K562 (cell line): Measurements from ENCODE around the gene C21orf58. TPM values are rescaled to one million over a fixed set of nuclear protein-coding genes. Genes with fewer than 3 reads are reported as not detected.
A peak's percentile ranks its signal among the peaks of the same experiment; 100 is the strongest.

ENCODE experiments used
- ATAC-seq: fragments of 200-7000 bp; cut with Tn5 transposase; 3 replicates; pipeline ENCODE4 v1.9.1; 2020; ENCODE audit warnings: moderate library complexity
- BruUV-seq: library from RNA; stranded (reverse); fragments of 400-500 nt; replicated peaks from 2 replicates; lab custom pipeline; 2021; lab: Mats Ljungman, UMichigan
- CTCF ChIA-PET: fragments of 300-600 bp; formaldehyde crosslinking; extraction: SDS; loops from one replicate; lab custom pipeline; 2021; ENCODE audit warnings: low intra/inter-chr PET ratio; lab: Yijun Ruan, JAX
- POLR2A ChIA-PET: fragments of 300-600, 350-650 bp; sonication (Branson Sonifier 250); formaldehyde crosslinking; extraction: SDS; loops from one replicate; lab custom pipeline; 2021; ENCODE audit warnings: antibody characterized with exemption, inconsistent platforms; lab: Yijun Ruan, JAX
- DNase-seq, 4 experiments: peaks; one replicate each; pipeline versions ENCODE4 v3.0.0 to v3.0.0-alpha.2; 2011 to 2018; ENCODE audit warnings: low spot score in 3 of 4, mixed read lengths in 3 of 4; ENCODE audit errors: extremely low read depth in 1 of 4
- FAIRE-seq: peaks from 2 replicates; lab custom pipeline; 2011; peaks lifted over from hg19 to GRCh38; lab: Jason Lieb, UNC
- H2AFZ ChIP-seq: 2 replicates; pipeline ENCODE4 v1.6.0; 2011; ENCODE audit warnings: low read depth, low read length, control low read depth, inconsistent platforms
- H3K27ac ChIP-seq: fragments of 200-600 bp; 3 replicates; pipeline ENCODE4 v1.8.0; 2011; ENCODE audit warnings: low read depth, mild to moderate bottlenecking, control low read depth, inconsistent platforms, low read length, moderate library complexity, mixed read lengths; ENCODE audit errors: extremely low read depth
- H3K27me3 ChIP-seq, 2 experiments: fragments of 300-600 bp in 1 of 2; 2 replicates in 1 of 2; 3 replicates in 1 of 2; pipeline versions ENCODE4 v1.6.0 to v1.8.0; 2011; ENCODE audit warnings: inconsistent platforms in 2 of 2, low read length in 2 of 2, mild to moderate bottlenecking in 1 of 2, mixed read lengths in 1 of 2, moderate library complexity in 1 of 2; ENCODE audit not compliant: control insufficient read depth in 2 of 2, insufficient read depth in 2 of 2
- H3K36me3 ChIP-seq: fragments of 300-600 bp; 3 replicates; pipeline ENCODE4 v1.8.0; 2011; ENCODE audit warnings: mild to moderate bottlenecking, low read length, inconsistent platforms; ENCODE audit not compliant: control insufficient read depth, insufficient read depth
- H3K4me1 ChIP-seq, 2 experiments: fragments of 200-600 bp in 1 of 2; replicated peaks in 1 of 2; 2 replicates in 1 of 2; 3 replicates in 1 of 2; pipeline versions ENCODE4 v1.5.1 to v1.8.0; 2011; ENCODE audit warnings: inconsistent platforms in 2 of 2, low read length in 2 of 2, mild to moderate bottlenecking in 1 of 2, mixed read lengths in 1 of 2, moderate library complexity in 1 of 2; ENCODE audit not compliant: control insufficient read depth in 2 of 2, insufficient read depth in 2 of 2
- H3K4me2 ChIP-seq: 2 replicates; pipeline ENCODE4 v1.6.1; 2011; ENCODE audit warnings: low read length, control low read depth, inconsistent platforms, mixed read lengths; ENCODE audit not compliant: insufficient read depth
- H3K4me3 ChIP-seq: fragments of 200-600 bp; sonication (generic), shearing (Covaris generic); 2 replicates; pipeline ENCODE4 v1.5.1; 2016; ENCODE audit warnings: control low read depth, inconsistent platforms
- H3K79me2 ChIP-seq: fragments of 200-600 bp; 3 replicates; pipeline ENCODE4 v1.8.0; 2011; ENCODE audit warnings: low read length, inconsistent platforms; ENCODE audit not compliant: control insufficient read depth, insufficient read depth
- H3K9ac ChIP-seq, 2 experiments: 2 replicates each; pipeline versions ENCODE4 v1.6.0 to v1.6.1; 2011; ENCODE audit warnings: low read depth in 2 of 2, low read length in 2 of 2, control low read depth in 1 of 2, inconsistent platforms in 1 of 2, mild to moderate bottlenecking in 1 of 2, mixed read lengths in 1 of 2; ENCODE audit not compliant: insufficient read depth in 1 of 2
- H3K9me1 ChIP-seq: one replicate; pipeline ENCODE4 v1.6.0; 2011; ENCODE audit warnings: inconsistent platforms, mild to moderate bottlenecking, low read length, moderate library complexity; ENCODE audit not compliant: control insufficient read depth, insufficient read depth
- H3K9me3 ChIP-seq: replicated peaks from 2 replicates; pipeline ENCODE4 v1.5.1; 2011; ENCODE audit warnings: low read depth, low read length, inconsistent platforms; ENCODE audit not compliant: control insufficient read depth, insufficient read depth
- H4K20me1 ChIP-seq: replicated peaks from 2 replicates; pipeline ENCODE4 v1.6.1; 2011; ENCODE audit warnings: low read length, inconsistent platforms, mixed read lengths; ENCODE audit not compliant: control insufficient read depth, insufficient read depth
- CBX5 ChIP-seq: IDR thresholded peaks from 2 replicates; pipeline ENCODE4 v1.6.1; 2014; ENCODE audit warnings: low read depth, borderline replicate concordance
- CHD2 ChIP-seq: IDR thresholded peaks from 2 replicates; pipeline ENCODE4 v1.6.1; 2011; ENCODE audit warnings: low read depth, low read length
- EGR1 ChIP-seq: fragments of 450-650 bp; conservative IDR thresholded peaks from 2 replicates; pipeline ENCODE4 v1.6.1; 2017; ENCODE audit warnings: mild to moderate bottlenecking
- EP400 ChIP-seq: fragments of 450-650 bp; IDR thresholded peaks from 2 replicates; pipeline ENCODE4 v1.6.1; 2017; ENCODE audit warnings: antibody characterized with exemption, mild to moderate bottlenecking, moderate library complexity
- FOS ChIP-seq: IDR thresholded peaks from 3 replicates; pipeline ENCODE4 v1.6.1; 2011; ENCODE audit not compliant: insufficient read length; ENCODE audit errors: extremely low read depth
- HMGN3 ChIP-seq: IDR thresholded peaks from 2 replicates; pipeline ENCODE4 v1.6.1; 2011; ENCODE audit warnings: borderline replicate concordance, low read depth, mild to moderate bottlenecking, mixed read lengths, low read length; ENCODE audit not compliant: insufficient read length; ENCODE audit errors: extremely low read depth
- MCM5 ChIP-seq: fragments of 450-650 bp; IDR thresholded peaks from 2 replicates; pipeline ENCODE4 v1.6.1; 2016; ENCODE audit warnings: low read depth
- NCOA1 ChIP-seq: fragments of 450-650 bp; IDR thresholded peaks from 2 replicates; pipeline ENCODE4 v1.6.1; 2016; ENCODE audit warnings: low read depth
- POLR2AphosphoS5 ChIP-seq: IDR thresholded peaks from 2 replicates; pipeline ENCODE4 v1.6.1; 2011; ENCODE audit warnings: mild to moderate bottlenecking, low read depth, low read length, moderate library complexity; ENCODE audit not compliant: control insufficient read depth, insufficient read depth
- POLR2G ChIP-seq: fragments of 200-400 bp; formaldehyde crosslinking; IDR thresholded peaks from 2 replicates; pipeline ENCODE4 v1.6.1; 2017; ENCODE audit warnings: low read depth, mild to moderate bottlenecking, antibody characterized with exemption, low read length, moderate library complexity
- POLR3A ChIP-seq: IDR thresholded peaks from 2 replicates; pipeline ENCODE4 v1.6.1; 2011; ENCODE audit warnings: borderline replicate concordance, mild to moderate bottlenecking, moderate library complexity; ENCODE audit not compliant: insufficient read length, insufficient read depth; ENCODE audit errors: extremely low read depth
- PPARD ChIP-seq: fragments of 250-450 bp; sonication (Bioruptor Pico); IDR thresholded peaks from 2 replicates; pipeline ENCODE4 v1.8.0; 2022; ENCODE audit warnings: inconsistent platforms, mild to moderate bottlenecking, moderate library complexity
- PTRF ChIP-seq: fragments of 450-650 bp; IDR thresholded peaks from 2 replicates; pipeline ENCODE4 v1.6.1; 2016; ENCODE audit warnings: mild to moderate bottlenecking, missing genetic modification characterization, missing compliant biosample characterization
- RBFOX2 ChIP-seq: fragments of 200-400 bp; formaldehyde crosslinking; IDR thresholded peaks from 2 replicates; pipeline ENCODE4 v1.6.1; 2017; ENCODE audit warnings: low read depth, mild to moderate bottlenecking, low read length, moderate library complexity
- RBM14 ChIP-seq: fragments of 200-400 bp; formaldehyde crosslinking; IDR thresholded peaks from 2 replicates; pipeline ENCODE4 v1.6.1; 2018; ENCODE audit warnings: low read depth, mild to moderate bottlenecking, low read length, moderate library complexity, borderline replicate concordance; ENCODE audit not compliant: insufficient read depth
- SRSF9 ChIP-seq: fragments of 200-400 bp; formaldehyde crosslinking; IDR thresholded peaks from 2 replicates; pipeline ENCODE4 v1.6.1; 2017; ENCODE audit warnings: low read depth, low read length, borderline replicate concordance
- U2AF2 ChIP-seq: fragments of 200-400 bp; formaldehyde crosslinking; optimal IDR thresholded peaks from 2 replicates; pipeline ENCODE3; 2017; ENCODE audit warnings: low read depth, mild to moderate bottlenecking, low read length
- ZFP30 ChIP-seq: fragments of 250-450 bp; sonication (Bioruptor Pico); IDR thresholded peaks from 2 replicates; pipeline ENCODE4 v1.8.0; 2022; ENCODE audit warnings: moderate library complexity, mild to moderate bottlenecking, inconsistent platforms, borderline replicate concordance
- ZNF124 ChIP-seq: sonication (generic); formaldehyde crosslinking; IDR thresholded peaks from 2 replicates; pipeline ENCODE4 v1.8.1; 2022; ENCODE audit warnings: missing genetic modification reagents
- ZNF217 ChIP-seq: sonication (generic); formaldehyde crosslinking; IDR thresholded peaks from 2 replicates; pipeline ENCODE4 v1.8.0; 2022; ENCODE audit warnings: mild to moderate bottlenecking, missing genetic modification reagents
- ZNF324 ChIP-seq: fragments of 250-450 bp; sonication (Bioruptor Pico); IDR thresholded peaks from 2 replicates; pipeline ENCODE4 v1.4.0; 2020; ENCODE audit warnings: mild to moderate bottlenecking
- WGBS: fragments of 100-300 bp; shearing (Covaris generic); methylation state at CpG from one replicate; pipeline ENCODE4 v1.1.6; 2016; ENCODE audit warnings: low coverage, mixed read lengths; ENCODE audit not compliant: insufficient coverage; ENCODE audit errors: missing lambda C conversion rate; 5-methylcytosine and 5-hydroxymethylcytosine counted together
- in situ Hi-C: fragments of 300-500 bp; cut with MboI; formaldehyde crosslinking; loops from 4 replicates; pipeline ENCODE4 v1.15.0; 2018; ENCODE audit warnings: inconsistent platforms, mixed read lengths
- intact Hi-C: fragments of 100-400 bp; cut with micrococcal nuclease; formaldehyde crosslinking; loops from 2 replicates; pipeline ENCODE4 v1.14.2; 2022
- polyA plus RNA-seq, 8 experiments: library from polyadenylated mRNA; depleted of rRNA in 4 of 8; stranded (reverse) in 5 of 8; unstranded in 3 of 8; fragments of >200 nt; fragmentation: Nextera tagmentation in 2 of 8; fragmentation: Illumina TruSeq in 1 of 8; extraction: Ambion mirVana in 2 of 8; extraction: Trizol in 1 of 8; gene quantifications; 2 replicates each; pipeline versions ENCODE4 v1.2.1 to v1.2.3, GENCODE V29; 2011 to 2014; ENCODE audit warnings: inconsistent platforms in 1 of 8, missing spikeins in 1 of 8
- total RNA-seq, 7 experiments: library from RNA; depleted of rRNA in 6 of 7; stranded (reverse); fragments of >200 nt in 6 of 7; fragmentation: Illumina TruSeq in 2 of 7; extraction: Trizol in 2 of 7; gene quantifications; 2 replicates each; pipeline versions ENCODE4 v1.2.1 to v1.2.3, GENCODE V29; 2011 to 2021; ENCODE audit warnings: low replicate concordance in 1 of 7
- TF ChIP-seq, protein P1 (sequence below): sonication (generic); formaldehyde crosslinking; IDR thresholded peaks from 2 replicates; pipeline ENCODE4 v1.8.0; 2022; ENCODE audit warnings: mild to moderate bottlenecking, low read depth, missing genetic modification reagents

C21orf58 gene
- total and polyA plus RNA-seq, 9 of the 15 experiments (the other 6 are each of a cell fraction or from before 2014, with no cell fraction given), result 1.2 to 30.5 (median 12.4) TPM

DNA sequence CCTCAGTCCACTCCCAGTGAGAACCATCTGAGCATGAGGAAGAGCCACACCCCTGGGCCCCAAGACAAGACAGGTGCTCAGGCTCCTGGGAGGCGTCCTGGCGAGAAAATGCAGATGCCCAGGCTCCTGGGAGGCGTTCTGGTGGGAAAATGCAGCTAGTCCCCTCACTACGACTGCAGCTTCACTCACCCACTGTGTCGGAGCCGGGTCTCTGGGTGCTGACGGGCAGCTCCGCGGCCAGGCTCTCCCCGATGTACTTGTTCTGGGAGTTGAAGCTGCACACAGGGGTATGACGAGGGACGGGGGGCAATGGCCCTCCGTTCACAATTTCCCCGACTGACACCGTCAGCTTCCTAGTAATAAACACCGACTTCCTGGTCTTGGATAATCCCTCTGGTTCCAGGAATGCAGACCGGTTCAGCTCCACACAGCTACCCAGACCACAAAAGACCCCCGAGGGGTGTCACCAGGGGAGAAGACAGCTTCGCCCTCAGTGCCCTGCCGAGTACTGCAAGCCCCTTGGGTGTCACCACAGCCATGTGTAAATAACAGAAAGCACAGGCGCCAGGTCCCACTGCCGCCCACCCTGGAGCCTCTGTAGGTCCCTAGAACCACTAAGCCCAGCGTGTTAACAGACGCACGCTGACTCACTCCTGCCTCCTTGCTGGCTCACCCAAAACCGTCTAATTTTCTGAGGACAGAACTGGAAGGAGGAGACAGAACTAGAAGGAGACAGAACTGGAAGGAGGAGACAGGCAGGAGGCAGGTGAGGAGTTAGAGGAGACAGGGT is 57.7 kb downstream of the C21orf58 start:
- intact Hi-C loops, result no loop called here
- Histone ChIP-seq H3K27ac (no peak overlapping the region), H3K9me1 (peaks cover 7% of the 10 kb centered on the region), H3K9me3 (no peaks in the 10 kb centered on the region), H3K27me3 (no peaks in the 10 kb centered on the region), H3K79me2 (no peaks in the 10 kb centered on the region), H3K4me2 (no peak overlapping the region), H3K4me3 (no peak overlapping the region), H2AFZ (no peak overlapping the region), H3K9ac (peak overlapping the region in 1 of 2 experiments; percentile 70; a peak in 2 of 4 replicates), H3K4me1 (peaks cover 0 to 22% of the 10 kb centered on the region in 2 experiments; a peak in 3 of 5 replicates), H3K36me3 (peaks cover 88% of the 10 kb centered on the region), H4K20me1 (0 out of 2 replicates have a peak, but pooled peaks cover 8% of the 10 kb centered on the region)
- ATAC-seq, result no peak; the same call in 2 of the 3 replicates
- BruUV-seq, result no TSS peak
- ChIA-PET CTCF (no interaction called here), POLR2A (interaction anchor here (0.6 to 2.8 kb wide), 6 partner anchors 9 to 26 kb away, joined by 3 to 16 read pairs (median 5); no protein-coding TSS in a partner anchor)
- no peak for TF ChIP-seq PPARD
- peak; percentile 67; the same call in 1 of the 2 replicates for TF ChIP-seq POLR2G
- TF ChIP-seq ZNF124 (CRISPR knock-in tag), result no peak
- TF ChIP-seq CBX5, result no peak
- no peak for TF ChIP-seq RBM14
- TF ChIP-seq SRSF9, result no peak
- 0 out of 2 replicates have a peak, but pooled peaks have one; percentile 8 for TF ChIP-seq EGR1
- TF ChIP-seq FOS, result no peak
- TF ChIP-seq, protein P1, sequence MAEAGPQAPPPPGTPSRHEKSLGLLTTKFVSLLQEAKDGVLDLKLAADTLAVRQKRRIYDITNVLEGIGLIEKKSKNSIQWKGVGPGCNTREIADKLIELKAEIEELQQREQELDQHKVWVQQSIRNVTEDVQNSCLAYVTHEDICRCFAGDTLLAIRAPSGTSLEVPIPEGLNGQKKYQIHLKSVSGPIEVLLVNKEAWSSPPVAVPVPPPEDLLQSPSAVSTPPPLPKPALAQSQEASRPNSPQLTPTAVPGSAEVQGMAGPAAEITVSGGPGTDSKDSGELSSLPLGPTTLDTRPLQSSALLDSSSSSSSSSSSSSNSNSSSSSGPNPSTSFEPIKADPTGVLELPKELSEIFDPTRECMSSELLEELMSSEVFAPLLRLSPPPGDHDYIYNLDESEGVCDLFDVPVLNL (CRISPR knock-in tag), result no peak
- peak; percentile 5; the same call in 1 of the 2 replicates for TF ChIP-seq POLR2AphosphoS5
- no peak for TF ChIP-seq NCOA1
- TF ChIP-seq ZFP30 (CRISPR knock-in tag), result no peak
- peak; percentile 33 for TF ChIP-seq HMGN3
- no peak for TF ChIP-seq ZNF324 (CRISPR knock-in tag)
- no peak for TF ChIP-seq U2AF2
- TF ChIP-seq POLR3A, result no peak
- TF ChIP-seq PTRF (tag), result no peak
- no peak for TF ChIP-seq EP400
- no peak for TF ChIP-seq ZNF217 (CRISPR knock-in tag)
- no peak for TF ChIP-seq MCM5
- TF ChIP-seq CHD2, result no peak
- peak; percentile 37 for TF ChIP-seq RBFOX2
- WGBS, result 88% methylated on average over 25 of the region's 26 CpGs
- FAIRE-seq, result no peak
- in situ Hi-C loops, result no loop called here
- DNase-seq, result no peak
